DND-41 (cell line): ENCODE data around the gene CFAP107.

Experiments used
- EZH2 ChIP-seq: IDR thresholded peaks from 3 replicates; pipeline ENCODE4 v1.6.1; 2012; ENCODE audit warnings: borderline replicate concordance, low read depth, mild to moderate bottlenecking, moderate library complexity, low read length, inconsistent platforms; ENCODE audit not compliant: severe bottlenecking
- TF ChIP-seq, protein P1 (sequence below): IDR thresholded peaks from 2 replicates; pipeline ENCODE4 v1.5.1; 2012; ENCODE audit warnings: borderline replicate concordance, low read length, moderate library complexity, mild to moderate bottlenecking; ENCODE audit not compliant: poor library complexity, severe bottlenecking; ENCODE audit errors: extremely low read depth

DNA sequence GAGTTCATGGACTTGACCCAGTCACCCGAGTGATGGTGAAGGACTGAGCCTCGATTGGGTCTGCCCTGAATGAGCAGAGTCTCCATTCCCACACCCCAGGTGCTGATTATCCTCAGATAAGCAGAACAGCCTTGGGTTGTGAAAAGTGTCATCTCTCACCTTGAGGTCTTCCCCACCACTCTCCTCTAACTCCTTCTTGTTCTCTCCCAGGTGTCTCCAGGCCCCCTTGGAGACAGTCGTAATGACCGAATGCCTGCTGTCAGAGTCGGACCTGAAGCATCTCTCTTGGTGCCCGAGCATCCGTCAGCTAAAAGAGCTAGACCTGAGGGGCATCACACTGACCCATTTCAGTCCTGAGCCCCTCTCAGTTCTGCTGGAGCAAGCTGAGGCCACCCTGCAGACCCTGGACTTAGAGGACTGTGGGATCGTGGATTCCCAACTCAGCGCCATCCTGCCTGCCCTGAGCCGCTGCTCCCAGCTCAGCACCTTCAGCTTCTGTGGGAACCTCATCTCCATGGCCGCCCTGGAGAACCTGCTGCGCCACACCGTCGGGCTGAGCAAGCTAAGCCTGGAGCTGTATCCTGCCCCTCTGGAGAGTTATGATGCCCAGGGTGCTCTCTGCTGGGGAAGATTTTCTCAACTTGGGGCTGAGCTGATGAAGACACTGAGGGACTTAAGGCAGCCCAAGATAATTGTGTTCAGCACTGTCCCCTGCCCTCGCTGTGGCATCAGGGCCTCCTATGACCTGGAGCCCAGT, 31.0 kb downstream of the CFAP107 start:
- TF ChIP-seq, protein P1, sequence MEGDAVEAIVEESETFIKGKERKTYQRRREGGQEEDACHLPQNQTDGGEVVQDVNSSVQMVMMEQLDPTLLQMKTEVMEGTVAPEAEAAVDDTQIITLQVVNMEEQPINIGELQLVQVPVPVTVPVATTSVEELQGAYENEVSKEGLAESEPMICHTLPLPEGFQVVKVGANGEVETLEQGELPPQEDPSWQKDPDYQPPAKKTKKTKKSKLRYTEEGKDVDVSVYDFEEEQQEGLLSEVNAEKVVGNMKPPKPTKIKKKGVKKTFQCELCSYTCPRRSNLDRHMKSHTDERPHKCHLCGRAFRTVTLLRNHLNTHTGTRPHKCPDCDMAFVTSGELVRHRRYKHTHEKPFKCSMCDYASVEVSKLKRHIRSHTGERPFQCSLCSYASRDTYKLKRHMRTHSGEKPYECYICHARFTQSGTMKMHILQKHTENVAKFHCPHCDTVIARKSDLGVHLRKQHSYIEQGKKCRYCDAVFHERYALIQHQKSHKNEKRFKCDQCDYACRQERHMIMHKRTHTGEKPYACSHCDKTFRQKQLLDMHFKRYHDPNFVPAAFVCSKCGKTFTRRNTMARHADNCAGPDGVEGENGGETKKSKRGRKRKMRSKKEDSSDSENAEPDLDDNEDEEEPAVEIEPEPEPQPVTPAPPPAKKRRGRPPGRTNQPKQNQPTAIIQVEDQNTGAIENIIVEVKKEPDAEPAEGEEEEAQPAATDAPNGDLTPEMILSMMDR = no peak
- TF ChIP-seq EZH2 = no peak
